Stimulated activated CD4-positive, alpha-beta T cell treated with anti-CD3 and anti-CD28 coated beads, Interleukin-15, amount 100 ng/mL, for 1 hour (primary cell): ENCODE measurements around the gene F2RL1.
A peak's percentile ranks its signal among the peaks of the same experiment; 100 is the strongest.
"Not testable (repeated sequence)": the region's sequence is repeated elsewhere in the genome, so short reads cannot be mapped to it uniquely, and the experiment has no call there.

Experiments
- DNase-seq, 2 donors: peaks; one replicate each; pipeline ENCODE4 v3.0.0-alpha.2; 2020; ENCODE audit warnings: low read depth in 1 of 2, low spot score in 1 of 2

F2RL1 gene

DNA sequence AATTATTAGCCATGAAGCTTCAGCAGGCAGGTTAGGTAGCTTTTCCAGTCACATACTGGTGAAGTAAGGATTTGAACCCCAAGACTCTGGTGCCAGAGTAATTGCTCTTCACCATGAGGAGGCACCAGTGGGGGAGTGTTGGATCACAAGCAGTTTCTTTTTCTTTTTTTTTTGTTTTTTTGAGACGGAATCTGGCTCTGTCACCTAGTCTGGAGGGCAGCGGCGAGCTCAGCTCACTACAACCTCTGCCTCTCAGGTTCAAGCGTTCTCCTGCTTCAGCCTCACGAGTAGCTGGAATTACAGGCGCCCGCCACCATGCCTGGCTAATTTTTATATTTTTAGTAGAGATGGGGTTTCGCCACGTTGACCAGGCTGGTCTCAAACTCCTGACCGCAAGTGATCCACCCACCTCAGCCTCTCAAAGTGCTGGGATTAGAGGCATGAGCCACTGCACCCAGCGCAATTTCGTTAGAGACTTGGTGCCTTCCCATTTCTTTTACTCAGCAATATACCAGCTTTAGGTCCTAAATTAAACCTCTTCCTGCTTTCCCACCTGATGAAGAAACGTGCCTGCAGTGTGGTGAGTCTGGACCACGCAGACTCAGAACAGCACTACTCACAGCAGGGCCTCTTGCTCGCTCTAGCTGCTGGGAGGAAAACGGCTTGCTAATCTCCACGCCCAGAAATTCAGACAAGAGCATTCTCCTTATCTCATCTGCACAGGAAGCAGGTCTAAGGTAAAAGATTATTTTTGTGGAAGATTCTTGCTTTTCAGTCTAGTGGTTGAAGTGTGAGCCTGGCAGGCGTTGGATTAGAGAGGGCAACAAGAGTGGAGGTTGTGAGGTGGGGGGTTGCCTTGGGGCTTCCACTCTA is 30.8 kb downstream of the F2RL1 start, which contains the start of gene S100Z:
S100Z (plus strand) TSS at position 596 of the 873 bp plus-strand sequence. CDS start 25,346 bp downstream, outside the sequence.
- no peak for DNase-seq

DNA sequence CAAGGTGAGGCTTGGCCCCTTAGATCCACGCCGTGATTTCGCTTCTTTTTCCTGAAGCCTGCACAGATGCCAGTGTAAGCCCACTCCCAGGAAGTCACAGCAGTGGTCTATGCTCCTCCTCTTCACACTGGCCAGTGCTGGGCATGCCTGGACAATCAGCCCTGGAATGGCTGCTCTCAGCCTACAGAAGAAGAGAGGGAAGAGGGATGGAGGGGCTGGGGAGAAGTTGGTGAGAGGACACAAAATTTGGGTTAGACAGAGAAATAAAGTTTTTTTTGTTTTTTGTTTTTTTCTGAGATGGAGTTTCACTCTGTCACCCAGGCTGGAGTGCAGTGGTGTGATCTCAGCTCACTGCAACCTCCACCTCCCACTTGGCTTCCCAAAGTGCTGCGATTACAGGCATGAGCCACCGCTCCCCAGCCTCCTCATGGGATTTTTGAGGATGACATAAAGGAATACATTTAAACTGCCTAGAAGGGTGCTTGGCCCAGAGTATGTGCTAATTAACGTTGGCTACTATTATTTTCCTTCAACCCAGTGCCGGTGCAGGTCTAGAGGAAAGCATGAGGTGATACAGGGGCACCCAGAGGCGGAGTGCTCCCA is 31.8 kb downstream of the F2RL1 start:
- DNase-seq, result no peak

DNA sequence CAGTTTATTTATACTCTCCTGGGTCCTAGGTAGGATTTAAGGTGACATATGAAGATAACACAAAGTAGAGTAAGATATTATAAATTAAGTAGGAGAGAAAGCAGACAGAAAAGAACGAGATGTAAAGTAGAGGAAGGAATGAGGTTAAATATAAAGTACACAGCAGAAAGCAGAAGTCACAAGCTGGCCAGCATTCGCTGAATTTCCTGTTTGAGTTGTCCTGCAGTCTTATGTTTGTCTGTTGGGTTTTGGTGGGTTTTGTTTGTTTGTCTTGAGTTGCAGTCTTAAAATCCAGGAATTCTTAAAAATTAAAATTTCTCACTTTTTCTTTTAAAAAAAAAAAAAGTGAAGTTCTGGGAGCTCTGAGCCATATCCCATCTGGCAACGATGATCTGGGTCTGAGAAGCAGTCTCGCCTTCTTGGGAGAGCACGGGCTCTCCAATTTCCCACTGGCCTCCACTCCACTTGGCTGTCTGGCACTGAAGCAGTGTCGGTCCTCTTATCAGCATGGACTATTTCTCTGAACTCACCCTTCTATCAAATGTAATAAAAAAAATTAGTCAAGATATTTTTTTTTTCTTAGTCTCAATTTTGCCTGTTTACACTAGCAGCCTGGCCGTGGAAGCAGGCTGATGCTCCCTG is 33.0 kb downstream of the F2RL1 start:
- no peak for DNase-seq

DNA sequence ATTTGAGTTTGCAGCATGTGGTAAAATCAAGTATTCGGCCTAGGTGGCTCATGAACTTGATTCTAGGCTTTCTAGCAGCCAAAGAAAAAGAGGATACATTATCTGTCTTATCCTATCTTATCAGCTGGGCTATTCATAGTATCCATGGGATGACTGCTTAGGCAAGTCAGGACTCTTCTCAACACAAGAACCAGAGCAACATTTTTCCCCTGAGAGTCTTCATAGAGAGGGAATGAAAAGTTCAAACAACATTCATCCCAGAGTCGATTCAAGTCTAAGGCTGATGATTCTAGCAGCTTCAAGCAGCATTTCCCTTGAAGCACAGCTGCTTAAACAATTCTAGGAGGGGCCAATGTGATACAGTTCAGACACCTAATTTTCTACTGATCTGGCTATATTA is 33.9 kb downstream of the F2RL1 start:
- no peak for DNase-seq

DNA sequence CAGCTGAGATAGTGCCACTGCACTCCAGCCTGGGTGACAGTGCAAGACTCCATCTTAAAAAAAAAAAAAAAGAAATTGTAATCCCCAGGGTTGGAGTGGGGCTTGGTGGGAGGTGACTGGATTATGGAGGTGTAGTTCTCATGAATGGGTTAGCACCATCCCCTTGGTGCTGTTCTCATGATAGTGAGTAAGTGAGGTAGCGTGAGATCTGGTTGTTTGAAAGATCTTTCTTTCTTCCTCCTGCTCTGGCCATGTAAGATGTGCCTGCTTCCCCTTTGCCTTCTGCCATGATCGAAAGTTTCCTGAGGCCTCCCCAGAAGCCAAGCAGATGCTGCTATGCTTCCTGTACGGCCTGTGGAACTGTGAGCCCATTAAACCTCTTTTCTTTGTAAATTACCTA is 34.9 kb downstream of the F2RL1 start:
- DNase-seq, result not testable (repeated sequence)

DNA sequence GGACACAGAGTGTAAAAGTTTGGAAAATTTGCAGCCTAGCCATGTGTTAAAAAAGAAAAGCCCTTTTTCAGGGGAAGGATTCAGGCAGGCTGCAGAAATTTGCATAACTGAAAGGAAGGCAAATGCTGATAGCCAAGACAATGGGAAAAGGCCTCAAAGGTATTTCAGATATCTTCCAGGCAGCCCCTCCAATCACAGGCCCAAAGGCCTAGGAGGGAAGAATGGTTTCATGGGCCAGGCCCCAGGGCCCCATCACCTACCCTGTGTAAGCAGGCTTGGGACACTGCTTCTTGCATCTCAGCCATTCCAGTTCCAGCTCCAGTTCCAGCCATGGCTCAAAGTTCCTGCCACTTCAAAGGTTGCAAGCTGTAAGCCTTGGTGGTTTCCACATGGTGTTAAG is 35.8 kb downstream of the F2RL1 start:
- DNase-seq, result no peak

DNA sequence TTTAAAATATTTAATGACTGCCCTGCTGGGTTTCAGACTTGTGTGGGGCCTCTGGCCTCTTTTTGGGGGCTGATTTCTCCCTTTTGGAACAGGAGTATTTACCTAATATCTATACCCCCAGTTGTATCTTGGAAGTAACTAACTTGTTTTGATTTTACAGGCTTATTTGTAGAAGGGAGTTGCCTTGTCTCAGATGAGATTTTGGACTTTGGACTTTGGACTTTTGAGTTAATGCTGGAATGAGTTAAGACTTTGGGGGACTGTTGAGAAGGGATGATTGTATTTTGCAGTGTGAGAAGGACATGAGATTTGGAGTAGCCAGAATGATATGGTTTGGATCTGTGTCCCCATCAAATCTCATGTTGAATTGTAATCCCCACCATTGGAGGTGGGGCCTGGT is 36.7 kb downstream of the F2RL1 start:
- not testable (repeated sequence) for DNase-seq

DNA sequence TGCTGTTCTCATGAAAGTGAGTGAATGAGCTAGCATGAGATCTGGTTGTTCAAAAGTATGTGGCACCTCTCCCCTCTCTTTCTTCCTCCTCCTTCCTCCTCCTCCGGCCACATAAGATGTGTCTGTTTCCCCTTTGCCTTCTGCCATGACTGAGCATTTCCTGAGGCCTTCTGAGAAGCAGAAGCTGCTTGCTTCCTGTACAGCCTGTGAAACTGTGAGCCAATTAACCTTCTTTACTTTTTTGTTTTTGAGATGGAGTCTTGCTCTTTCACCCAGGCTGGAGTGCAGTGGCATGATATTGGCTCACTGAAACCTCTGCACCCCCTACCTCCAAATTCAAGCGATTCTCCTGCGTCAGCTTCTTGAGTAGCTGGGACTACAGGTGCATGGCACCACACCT is 37.1 kb downstream of the F2RL1 start:
- peak in 1 of 2 donors; percentile 8 for DNase-seq

DNA sequence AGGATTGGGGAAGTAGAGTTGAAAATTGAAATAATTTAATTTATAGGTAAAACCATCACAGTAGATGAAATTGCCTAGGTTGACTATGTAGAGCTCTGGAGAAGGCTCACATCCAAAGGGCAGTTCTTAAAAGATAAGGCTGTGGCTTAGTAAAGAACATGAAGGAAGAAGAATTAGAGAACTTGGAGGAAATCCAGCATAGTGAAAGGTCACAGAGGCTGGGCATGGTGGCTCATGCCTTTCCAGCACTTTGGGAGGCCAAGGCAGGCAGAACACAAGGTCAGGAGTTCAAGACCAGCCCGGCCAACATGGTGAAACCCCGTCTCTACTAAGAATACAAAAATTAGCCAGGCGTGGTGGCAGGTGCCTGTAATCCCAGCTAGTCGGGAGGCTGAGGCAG is 38.0 kb downstream of the F2RL1 start:
- not testable (repeated sequence) for DNase-seq

DNA sequence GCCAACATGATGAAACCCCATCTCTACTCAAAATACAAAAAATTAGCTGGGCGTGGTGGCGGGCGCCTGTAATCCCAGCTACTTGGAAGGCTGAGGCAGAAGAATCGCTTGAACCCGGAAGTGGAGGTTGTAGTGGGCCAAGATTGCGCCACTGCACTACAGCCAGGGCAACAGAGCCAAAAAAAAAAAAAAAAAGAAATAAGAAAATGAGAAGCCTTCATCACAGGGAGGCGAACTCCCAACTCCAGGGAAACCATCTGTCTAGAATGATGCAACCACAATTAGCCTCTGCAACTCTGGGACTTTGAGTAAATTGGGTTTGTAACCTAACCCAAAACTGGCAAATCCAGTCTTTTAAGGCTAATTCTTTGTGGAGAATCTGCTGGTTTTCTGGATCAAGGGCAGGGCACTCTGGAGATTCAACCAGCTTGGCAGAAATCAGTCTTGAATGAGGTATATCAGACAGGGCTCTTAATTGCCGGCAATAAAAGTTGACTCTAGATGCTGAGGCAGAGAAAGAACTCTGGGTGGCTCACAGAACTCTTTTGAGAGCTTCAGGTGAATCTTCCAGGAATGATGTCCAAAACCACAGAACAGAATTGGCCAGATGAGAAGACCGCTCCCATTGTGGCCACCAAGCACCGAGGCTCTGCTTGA is 40.9 kb downstream of the F2RL1 start:
- no peak for DNase-seq

DNA sequence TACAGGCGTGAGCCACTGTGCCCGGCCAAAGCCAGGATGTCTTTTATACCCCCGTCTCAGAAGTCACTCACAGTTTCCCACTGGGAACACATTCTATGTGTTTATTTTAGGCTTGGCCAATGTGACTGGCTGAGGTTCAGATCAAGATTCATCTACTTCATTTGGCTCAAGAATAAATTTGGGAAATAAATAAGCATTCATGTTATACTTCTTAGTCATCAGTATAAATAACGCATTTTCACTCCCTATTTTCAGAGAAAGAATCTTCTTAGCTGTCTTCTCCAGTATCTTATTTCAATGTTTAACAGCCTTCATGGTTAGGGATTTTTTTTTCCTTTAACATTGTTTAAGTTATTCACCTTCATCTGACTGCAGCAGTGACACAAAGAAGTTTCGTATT is 42.8 kb downstream of the F2RL1 start:
- DNase-seq, result no peak

DNA sequence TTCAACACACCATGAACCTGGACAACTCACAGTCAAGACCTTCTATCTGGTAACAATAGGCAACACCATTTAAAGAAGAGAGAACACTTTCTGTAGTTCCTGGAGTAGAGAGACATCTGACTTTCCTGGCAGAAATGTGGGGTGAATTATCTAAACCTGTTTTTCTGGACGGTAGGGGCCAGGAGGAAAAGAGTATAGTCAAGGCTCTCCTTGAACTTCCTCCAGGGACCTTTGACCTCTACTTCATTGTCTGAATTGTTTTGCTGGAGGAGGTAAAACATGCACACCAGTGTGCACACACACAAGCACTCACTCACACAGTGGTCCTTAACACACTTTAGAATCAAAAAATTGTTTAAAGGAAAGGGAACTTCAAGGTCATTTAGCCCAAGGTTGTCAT is 44.2 kb downstream of the F2RL1 start:
- DNase-seq, result no peak

DNA sequence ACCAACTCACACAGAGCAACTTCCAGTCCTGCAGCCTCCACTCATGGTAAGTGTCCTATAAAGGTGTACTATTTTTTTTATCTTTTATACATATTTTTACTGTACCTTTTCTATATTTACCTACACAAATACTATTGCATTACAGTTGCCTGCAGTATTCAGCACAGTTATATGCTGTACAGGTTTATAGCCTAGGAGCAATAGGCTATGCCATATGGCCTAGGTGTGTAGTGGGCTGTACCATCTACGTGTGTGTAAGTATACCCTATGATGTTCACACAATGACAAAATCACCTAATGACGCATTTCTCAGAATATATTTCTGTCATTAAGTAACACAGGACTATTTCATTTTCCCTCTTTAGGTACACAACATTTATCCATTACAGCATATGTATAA is 47.7 kb downstream of the F2RL1 start:
- no peak for DNase-seq

DNA sequence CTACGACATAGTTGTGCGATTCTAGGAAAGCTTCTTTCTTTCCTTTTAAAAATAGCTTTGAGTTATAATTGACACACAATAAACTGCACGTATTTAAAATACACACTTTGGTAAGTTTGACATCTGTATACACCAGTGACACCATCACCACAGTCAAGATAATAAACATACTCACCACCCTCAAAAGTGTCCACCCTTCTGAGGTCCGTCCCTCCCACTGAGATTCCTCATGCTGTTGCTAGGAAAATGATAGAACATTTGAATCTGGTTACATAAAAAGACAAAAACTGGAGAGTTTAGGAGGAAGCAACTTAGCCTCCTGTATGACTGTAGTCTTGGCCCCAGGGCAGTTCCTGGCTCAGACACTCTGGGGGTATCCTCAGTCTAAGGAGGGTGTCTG is 48.2 kb downstream of the F2RL1 start:
- no peak for DNase-seq

DNA sequence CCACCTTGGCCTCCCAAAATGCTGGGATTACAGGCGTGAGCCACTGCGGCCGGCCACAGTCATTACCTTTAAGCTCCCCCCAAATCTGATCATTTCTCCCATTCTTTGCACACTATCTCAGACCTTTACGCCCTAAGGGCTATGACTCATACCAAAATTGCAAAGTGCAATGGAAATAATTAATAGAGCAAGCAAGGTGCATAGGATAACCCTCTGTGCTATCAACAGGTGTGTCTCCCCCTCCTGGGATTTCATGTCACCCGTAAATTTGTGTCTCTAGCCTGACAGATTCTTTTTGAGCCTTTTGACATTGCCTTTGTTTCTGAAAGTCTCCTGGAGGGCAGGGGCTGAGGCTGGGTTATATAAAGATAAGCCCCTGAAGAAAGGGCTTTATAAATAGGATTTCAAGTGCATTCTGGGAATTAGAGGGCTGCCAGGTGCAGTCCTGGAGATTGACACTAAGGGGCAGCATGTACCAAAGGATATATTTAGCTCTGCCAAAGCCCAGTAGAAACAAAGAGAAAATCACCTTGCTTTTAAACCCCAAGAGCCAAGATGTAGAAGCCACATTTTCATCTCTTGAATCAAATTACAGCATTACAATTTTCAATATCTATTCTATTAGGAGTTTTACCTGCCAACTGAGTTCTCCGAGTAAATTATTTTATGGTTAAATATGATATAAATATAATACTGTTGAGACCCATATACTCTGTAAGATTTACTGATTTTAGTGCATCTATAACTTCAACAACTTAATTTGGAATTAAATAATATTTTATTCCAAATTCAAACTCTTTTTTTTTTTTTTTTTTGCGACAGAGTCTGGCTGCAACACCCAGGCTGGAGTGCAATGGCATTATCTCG is 49.2 kb downstream of the F2RL1 start:
- DNase-seq, result peak; percentile 24 to 35

DNA sequence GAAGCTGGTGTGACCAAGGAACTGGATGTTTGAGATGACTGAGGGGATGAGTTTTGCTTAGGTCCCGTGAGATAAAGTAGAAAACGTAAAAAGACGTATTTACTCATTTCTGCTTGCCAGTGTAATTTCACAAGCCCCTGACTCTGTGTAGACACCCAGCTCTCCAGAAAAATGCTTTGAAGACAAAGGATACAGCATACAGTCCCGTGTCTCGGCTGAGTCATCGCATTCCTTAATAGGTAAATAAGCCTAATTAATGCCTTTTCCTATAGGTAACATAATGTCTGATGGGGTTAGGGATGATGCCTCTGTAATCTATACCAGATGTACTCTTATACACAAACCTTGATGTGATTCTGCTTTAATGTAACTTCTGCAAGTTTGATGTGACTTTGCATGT is 51.2 kb downstream of the F2RL1 start:
- DNase-seq, result no peak

DNA sequence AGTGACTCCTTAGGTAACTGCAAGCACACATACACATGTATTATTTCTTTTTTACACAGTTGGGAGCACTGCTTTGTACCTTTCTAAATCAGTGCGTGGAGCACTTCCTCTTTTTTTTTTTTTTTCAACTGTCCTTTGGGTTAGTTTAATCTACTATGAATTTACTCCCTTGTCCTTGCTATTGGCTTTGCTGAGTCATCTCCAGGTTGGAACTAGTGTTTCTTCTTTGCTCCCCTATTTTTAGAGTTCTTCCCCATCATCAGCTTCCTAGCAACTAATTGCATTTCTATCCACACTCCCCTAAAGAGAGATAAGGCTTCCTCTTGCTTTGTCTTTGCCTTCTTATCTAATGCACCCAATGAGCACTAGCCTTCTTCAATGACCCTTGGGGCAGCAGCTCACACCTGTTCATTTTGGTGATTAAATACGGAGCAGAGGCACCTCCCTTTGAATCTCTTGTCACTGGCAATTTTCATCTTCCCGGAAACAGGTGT is 55.3 kb downstream of the F2RL1 start:
- no peak for DNase-seq
